B cell (primary cell): ENCODE data around the gene TPRN.

Experiments
- EZH2 ChIP-seq: IDR thresholded peaks from 2 replicates; pipeline ENCODE4 v1.6.1; 2012; ENCODE audit warnings: borderline replicate concordance, low read depth, mild to moderate bottlenecking, moderate library complexity, low read length; ENCODE audit not compliant: insufficient read depth, poor library complexity, severe bottlenecking
- TF ChIP-seq, protein P1 (sequence below): fragments of 200-600 bp; IDR thresholded peaks from one replicate; pipeline ENCODE4 v1.8.0; 2022; ENCODE audit warnings: antibody characterized with exemption, mild to moderate bottlenecking

DNA sequence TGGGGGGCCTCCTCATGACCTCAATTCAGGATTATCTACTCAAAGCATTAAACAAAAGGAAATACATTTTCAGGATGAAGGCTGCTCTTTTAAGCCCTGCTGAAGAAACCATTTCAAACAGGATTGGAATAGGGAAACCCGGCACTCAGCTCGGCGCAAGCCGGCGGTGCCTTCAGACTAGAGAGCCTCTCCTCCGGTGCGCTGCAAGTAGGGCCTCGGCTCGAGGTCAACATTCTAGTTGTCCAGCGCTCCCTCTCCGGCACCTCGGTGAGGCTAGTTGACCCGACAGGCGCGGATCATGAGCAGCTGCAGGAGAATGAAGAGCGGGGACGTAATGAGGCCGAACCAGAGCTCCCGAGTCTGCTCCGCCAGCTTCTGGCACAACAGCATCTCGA, 4.2 kb upstream of the TPRN start:
- TF ChIP-seq, protein P1, sequence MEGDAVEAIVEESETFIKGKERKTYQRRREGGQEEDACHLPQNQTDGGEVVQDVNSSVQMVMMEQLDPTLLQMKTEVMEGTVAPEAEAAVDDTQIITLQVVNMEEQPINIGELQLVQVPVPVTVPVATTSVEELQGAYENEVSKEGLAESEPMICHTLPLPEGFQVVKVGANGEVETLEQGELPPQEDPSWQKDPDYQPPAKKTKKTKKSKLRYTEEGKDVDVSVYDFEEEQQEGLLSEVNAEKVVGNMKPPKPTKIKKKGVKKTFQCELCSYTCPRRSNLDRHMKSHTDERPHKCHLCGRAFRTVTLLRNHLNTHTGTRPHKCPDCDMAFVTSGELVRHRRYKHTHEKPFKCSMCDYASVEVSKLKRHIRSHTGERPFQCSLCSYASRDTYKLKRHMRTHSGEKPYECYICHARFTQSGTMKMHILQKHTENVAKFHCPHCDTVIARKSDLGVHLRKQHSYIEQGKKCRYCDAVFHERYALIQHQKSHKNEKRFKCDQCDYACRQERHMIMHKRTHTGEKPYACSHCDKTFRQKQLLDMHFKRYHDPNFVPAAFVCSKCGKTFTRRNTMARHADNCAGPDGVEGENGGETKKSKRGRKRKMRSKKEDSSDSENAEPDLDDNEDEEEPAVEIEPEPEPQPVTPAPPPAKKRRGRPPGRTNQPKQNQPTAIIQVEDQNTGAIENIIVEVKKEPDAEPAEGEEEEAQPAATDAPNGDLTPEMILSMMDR: no peak
- no peak for TF ChIP-seq EZH2
